ENCODE data around the gene SNX20. TPM values are rescaled to one million over a fixed set of nuclear protein-coding genes. Genes with fewer than 3 reads are reported as not detected.

SNX20 gene
- total RNA-seq, 4 donors from 2014 or later: 2.2 to 6.9 (median 4.4) TPM

DNA sequence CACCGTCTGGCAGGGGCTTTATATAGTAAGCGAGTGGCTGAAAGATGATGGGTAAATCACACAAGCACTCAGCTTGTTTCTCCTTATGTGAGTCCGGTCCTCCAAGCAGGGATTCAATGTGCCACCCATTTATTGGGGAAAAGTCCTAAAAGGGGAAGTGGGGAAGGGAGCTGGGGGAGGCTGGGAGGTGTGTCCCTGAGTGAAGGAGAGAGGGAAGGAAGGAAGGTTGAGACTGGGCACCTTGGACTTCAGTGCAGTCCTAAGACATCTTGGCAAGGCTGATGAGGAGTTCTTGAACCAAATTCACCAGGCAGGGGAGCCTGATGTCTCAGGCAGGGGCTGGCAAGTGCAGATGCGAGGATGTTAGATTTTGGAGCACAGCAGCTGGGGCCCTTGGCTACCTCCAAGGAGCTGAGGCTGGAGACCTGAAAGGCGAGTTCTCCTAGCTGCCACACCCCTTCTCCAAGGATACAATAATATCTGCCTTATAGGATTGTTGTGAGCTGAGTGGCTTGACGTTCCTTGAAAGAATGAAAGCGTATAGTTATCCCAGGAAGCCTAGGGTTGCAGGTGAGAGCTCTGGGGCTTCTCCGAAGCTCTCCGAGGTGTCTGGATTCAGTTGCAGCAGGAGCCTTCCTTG is 37.8 kb upstream of the SNX20 start:
- ATAC-seq (ENCODE audit: low FRiP score): no peak
- no peak for DNase-seq (ENCODE audit: low spot score)
- TF ChIP-seq CTCF (IDR thresholded peaks at IDR 0.05): no peak

GRCh38 chr16:50718061-50718760 is 37.1 kb upstream of the SNX20 start:
- ATAC-seq (ENCODE audit: low FRiP score): peak; percentile 16
- no peak for DNase-seq (ENCODE audit: low spot score)
- TF ChIP-seq CTCF (IDR thresholded peaks at IDR 0.05): no peak

DNA sequence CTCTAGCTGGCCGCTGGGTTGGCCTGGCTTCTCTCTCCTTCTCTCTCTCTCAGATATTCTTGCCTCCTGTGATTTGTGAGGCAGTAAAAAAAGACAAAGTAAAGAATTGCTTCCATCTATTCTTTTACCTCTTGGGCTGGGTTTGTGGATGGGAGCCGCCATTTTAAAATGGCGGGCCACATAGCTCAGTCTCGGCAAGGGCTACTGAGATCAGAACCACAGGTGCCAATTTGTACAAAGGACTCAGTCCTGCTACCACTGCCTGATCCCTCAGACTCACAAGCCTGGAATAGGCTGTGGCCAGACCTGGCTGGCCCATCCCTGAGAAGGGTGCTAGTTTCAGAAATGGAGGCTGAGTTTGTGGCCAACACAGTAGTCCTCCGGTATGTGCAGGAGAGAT is 36.4 kb upstream of the SNX20 start:
- DNase-seq (ENCODE audit: low spot score) (no peak), ATAC-seq (ENCODE audit: low FRiP score) (no peak)
- no peak for TF ChIP-seq CTCF (IDR thresholded peaks at IDR 0.05)

DNA sequence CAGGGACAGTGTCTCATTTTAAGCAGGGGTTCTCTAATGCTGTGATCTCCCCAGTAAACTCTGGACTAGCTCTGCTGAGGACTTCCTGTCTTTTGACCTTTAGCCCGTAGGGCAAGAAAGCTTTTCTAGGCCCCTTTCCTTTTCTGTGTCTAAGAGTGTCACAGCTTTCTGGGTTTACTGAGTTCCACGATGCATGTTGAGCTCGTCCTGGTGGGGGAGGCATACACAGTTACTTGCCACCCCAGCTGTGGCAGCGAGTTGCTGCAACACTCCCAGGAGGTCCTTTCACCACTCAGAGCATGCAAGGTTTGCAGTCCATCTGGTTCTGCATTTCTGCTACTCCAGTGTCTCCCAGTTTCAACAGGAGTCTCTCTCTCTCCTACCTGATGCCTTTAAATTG is 36.0 kb upstream of the SNX20 start:
- no peak for TF ChIP-seq CTCF (IDR thresholded peaks at IDR 0.05)
- no peak for ATAC-seq (ENCODE audit: low FRiP score)
- no peak for DNase-seq (ENCODE audit: low spot score)

DNA sequence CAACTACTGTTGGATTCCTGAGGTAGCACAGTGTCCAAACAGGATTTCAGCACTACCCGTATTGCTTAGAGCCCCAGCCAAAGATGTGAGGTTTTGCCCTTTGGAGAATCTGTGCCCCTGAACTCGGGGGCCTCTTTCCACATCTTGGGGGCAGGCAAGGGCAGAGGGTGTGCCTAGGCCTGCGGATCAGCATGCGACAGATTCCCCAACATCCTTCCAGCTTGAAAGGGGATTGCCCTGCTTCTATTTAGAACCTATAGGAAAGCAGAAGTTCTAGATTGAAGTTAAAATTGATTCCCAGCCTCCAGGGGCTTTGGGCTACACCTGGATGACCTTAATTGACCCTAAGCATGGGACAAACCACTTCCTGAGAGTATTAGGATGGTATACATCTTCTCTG is 31.8 kb upstream of the SNX20 start:
- no peak for TF ChIP-seq CTCF (IDR thresholded peaks at IDR 0.05)
- DNase-seq (ENCODE audit: low spot score): no peak

GRCh38 chr16:50712560-50712898 is 31.4 kb upstream of the SNX20 start:
- ATAC-seq (ENCODE audit: low FRiP score): no peak
- no peak for DNase-seq (ENCODE audit: low spot score)
- TF ChIP-seq CTCF (IDR thresholded peaks at IDR 0.05): no peak

More for the DNA sequence above, 31.8 kb upstream of the SNX20 start:
- no peak for ATAC-seq (ENCODE audit: low FRiP score)

Measured in omental fat pad (tissue), 4 donors.